Measurements from ENCODE around the gene DDX47.
"Not testable (repeated sequence)": the region's sequence is repeated elsewhere in the genome, so short reads cannot be mapped to it uniquely, and the experiment has no call there.

The DDX47 gene

GRCh38 chr12:12872139-12872933, 59.2 kb downstream of the DDX47 start:
- no peak for DNase-seq (ENCODE audit: low read depth in 3 of 3)

GRCh38 chr12:12872934-12873275, 59.8 kb downstream of the DDX47 start:
- DNase-seq (ENCODE audit: low read depth in 3 of 3): no peak

- no peak for DNase-seq (ENCODE audit: low read depth in 3 of 3)
Measured at GRCh38 chr12:12874029-12874428, 60.9 kb downstream of the DDX47 start.

- not testable (repeated sequence) for DNase-seq (ENCODE audit: low read depth in 3 of 3)
Measured at GRCh38 chr12:12875301-12875700, 62.2 kb downstream of the DDX47 start.

- DNase-seq (ENCODE audit: low read depth in 3 of 3): no peak
Measured at GRCh38 chr12:12877153-12877768, 64.1 kb downstream of the DDX47 start.

GRCh38 chr12:12877781-12878455, 64.8 kb downstream of the DDX47 start:
- no peak for DNase-seq (ENCODE audit: low read depth in 3 of 3)

Data from stimulated activated CD4-positive, alpha-beta T cell treated with anti-CD3 and anti-CD28 coated beads, TNF-alpha, amount 100 ng/mL, for 4 hours (primary cell).